ENCODE data around the gene AP4S1. TPM values are rescaled to one million over a fixed set of nuclear protein-coding genes. Genes with fewer than 3 reads are reported as not detected.

Gene AP4S1
- total and polyA plus RNA-seq, 2 of the 8 experiments (the other 6 are each of a cell fraction or from before 2014, with no cell fraction given): 2.8 to 9.9 TPM

DNA sequence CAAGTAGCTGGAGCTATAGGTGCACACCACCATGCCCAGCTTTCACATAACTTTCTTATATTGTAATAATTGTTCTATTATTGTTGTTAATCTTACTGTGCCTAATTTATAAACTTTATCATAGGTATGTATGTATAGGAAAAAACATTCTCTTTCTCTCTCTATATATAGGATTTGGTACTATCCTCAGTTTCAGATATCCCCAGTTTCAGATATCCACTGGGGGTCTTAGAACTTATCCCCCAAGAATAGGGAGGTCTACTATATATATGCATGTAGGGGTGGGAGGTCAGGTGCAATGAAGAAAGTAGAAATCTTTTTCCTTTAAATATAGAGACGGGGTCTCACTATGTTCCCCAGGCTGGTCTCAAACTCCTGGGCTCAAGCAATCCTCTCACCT, 71.6 kb downstream of the AP4S1 start:
- TF ChIP-seq CEBPB (IDR thresholded peaks at IDR 0.05; ENCODE audit: low read depth, low read length) (no peak), EGR1 (IDR thresholded peaks at IDR 0.05; ENCODE audit: borderline replicate concordance, low read depth, low read length) (no peak), TAF7 (optimal IDR thresholded peaks at IDR 0.05; ENCODE audit: borderline replicate concordance, low read depth, low read length) (no peak), TBP (IDR thresholded peaks at IDR 0.05; ENCODE audit: low read depth, low read length) (no peak), ZNF274 (IDR thresholded peaks at IDR 0.05; ENCODE audit: borderline replicate concordance, extremely low read depth, low read length) (no peak), CTBP2 (IDR thresholded peaks at IDR 0.05; ENCODE audit: borderline replicate concordance, insufficient read depth, insufficient read length, low read length) (no peak), RNF2 (IDR thresholded peaks at IDR 0.05; ENCODE audit: borderline replicate concordance, low read depth, low read length, missing control alignments, poor library complexity, severe bottlenecking) (no peak)
- H2AFZ ChIP-seq (ENCODE audit: low read length): no peak overlapping the region
- ChIA-PET CTCF (ENCODE audit: partially characterized antibody) (interaction anchor here (0.6 kb wide), 1 partner anchor 110 kb away, joined by 4 read pairs; no protein-coding TSS in a partner anchor), POLR2A (ENCODE audit: partially characterized antibody) (interaction anchor here (1.6 kb wide), 1 partner anchor 71 kb away, joined by 3 read pairs; the partner anchor contains the start of gene STRN3)
- H3K4me1 ChIP-seq (replicated peaks in 1 of 4; ENCODE audit: control insufficient read depth in 3 of 4, insufficient read depth in 4 of 4, low read length in 3 of 4): no peaks in the 10 kb centered on the region
- H2AK5ac ChIP-seq (ENCODE audit: low read depth, low read length): no peak overlapping the region
- H2BK15ac ChIP-seq (ENCODE audit: low read length): no peak overlapping the region
- no peak for FAIRE-seq
- H3K36me3 ChIP-seq (ENCODE audit: control insufficient read depth in 2 of 4, insufficient read depth in 4 of 4, low read length in 3 of 4): peaks cover 2 to 35% (median 16%) of the 10 kb centered on the region in 4 experiments; a peak in 6 of 8 replicates
- no peak overlapping the region for H4K91ac ChIP-seq (replicated peaks; ENCODE audit: insufficient read length, low read length)
- no peak overlapping the region for H3K4ac ChIP-seq (replicated peaks; ENCODE audit: insufficient read length, low read depth, low read length)
- no peaks in the 10 kb centered on the region for H4K20me1 ChIP-seq (replicated peaks in 1 of 2; ENCODE audit: control insufficient read depth in 1 of 2, insufficient read depth in 2 of 2, low read length in 2 of 2)
- no peaks in the 10 kb centered on the region for H3K79me1 ChIP-seq (ENCODE audit: low read depth, low read length)
- DNase-seq (ENCODE audit: low read depth in 1 of 2, low spot score in 2 of 2): no peak
- H3K9ac ChIP-seq (replicated peaks in 1 of 4; ENCODE audit: extremely low read depth in 1 of 4, low read depth in 3 of 4, low read length in 3 of 4): no peak overlapping the region
- no peak overlapping the region for H3K23ac ChIP-seq (ENCODE audit: insufficient read length)
- H3K18ac ChIP-seq (ENCODE audit: extremely low read depth, low read length): no peak overlapping the region
- no peaks in the 10 kb centered on the region for H3K9me3 ChIP-seq (ENCODE audit: insufficient read depth in 2 of 2, low read depth in 1 of 2, low read length in 1 of 2)
- no peak overlapping the region for H3K4me2 ChIP-seq (ENCODE audit: insufficient read depth in 1 of 2, low read depth in 2 of 2, low read length in 2 of 2)
- H2BK120ac ChIP-seq (replicated peaks; ENCODE audit: low read depth, low read length): no peak overlapping the region
- no peak overlapping the region for H4K5ac ChIP-seq (ENCODE audit: insufficient read length, low read depth, low read length)
- no peak overlapping the region for H3K4me3 ChIP-seq (ENCODE audit: extremely low read depth in 1 of 4, insufficient read depth in 2 of 4, low read depth in 3 of 4, low read length in 4 of 4)
- H2BK5ac ChIP-seq (ENCODE audit: low read depth, low read length): no peak overlapping the region
- no peaks in the 10 kb centered on the region for H3K23me2 ChIP-seq (ENCODE audit: low read depth, low read length)
- 92% methylated on average over 1 of the region's 1 CpG; no CpG with 5 or more reads in 1 of the 2 experiments for WGBS, 2 experiments (ENCODE audit: extremely low coverage in 1 of 2, insufficient coverage in 1 of 2, insufficient read length in 1 of 2, insufficient replicate concordance in 2 of 2, low coverage in 1 of 2, low lambda C conversion rate in 2 of 2, missing lambda C conversion rate in 1 of 2)
- H3K27me3 ChIP-seq (replicated peaks in 1 of 4; ENCODE audit: control insufficient read depth in 3 of 4, extremely low read depth in 1 of 4, insufficient read depth in 3 of 4, low read length in 3 of 4): no peaks in the 10 kb centered on the region
- no peak overlapping the region for H2BK12ac ChIP-seq (ENCODE audit: low read depth, low read length)
- H3K56ac ChIP-seq (replicated peaks; ENCODE audit: insufficient read length, low read depth, low read length): no peak overlapping the region
- no peak overlapping the region for H3K27ac ChIP-seq (ENCODE audit: low read depth, low read length)
- H3K79me2 ChIP-seq (ENCODE audit: control insufficient read depth in 1 of 2, insufficient read depth in 2 of 2, low read length in 2 of 2): no peaks in the 10 kb centered on the region
- H2BK20ac ChIP-seq (ENCODE audit: low read length): no peak overlapping the region
- no peak overlapping the region for H3K14ac ChIP-seq (ENCODE audit: insufficient read length)
- no peak overlapping the region for H4K8ac ChIP-seq (ENCODE audit: extremely low read depth, insufficient read depth, low read length)
